C4-2B (cell line): ENCODE data around the gene EIF5A.
A peak's percentile ranks its signal among the peaks of the same experiment; 100 is the strongest.

Experiments
- H3K27ac ChIP-seq: fragments of 450-650 bp; 2 replicates; pipeline ENCODE4 v1.5.1; 2017
- ZFX ChIP-seq: fragments of 450-650 bp; IDR thresholded peaks from 2 replicates; pipeline ENCODE4 v1.6.1; 2017
- TF ChIP-seq, protein P1 (sequence below): fragments of 450-650 bp; conservative IDR thresholded peaks from 2 replicates; pipeline ENCODE4 v1.5.1; 2017; ENCODE audit warnings: mild to moderate bottlenecking

EIF5A gene

DNA sequence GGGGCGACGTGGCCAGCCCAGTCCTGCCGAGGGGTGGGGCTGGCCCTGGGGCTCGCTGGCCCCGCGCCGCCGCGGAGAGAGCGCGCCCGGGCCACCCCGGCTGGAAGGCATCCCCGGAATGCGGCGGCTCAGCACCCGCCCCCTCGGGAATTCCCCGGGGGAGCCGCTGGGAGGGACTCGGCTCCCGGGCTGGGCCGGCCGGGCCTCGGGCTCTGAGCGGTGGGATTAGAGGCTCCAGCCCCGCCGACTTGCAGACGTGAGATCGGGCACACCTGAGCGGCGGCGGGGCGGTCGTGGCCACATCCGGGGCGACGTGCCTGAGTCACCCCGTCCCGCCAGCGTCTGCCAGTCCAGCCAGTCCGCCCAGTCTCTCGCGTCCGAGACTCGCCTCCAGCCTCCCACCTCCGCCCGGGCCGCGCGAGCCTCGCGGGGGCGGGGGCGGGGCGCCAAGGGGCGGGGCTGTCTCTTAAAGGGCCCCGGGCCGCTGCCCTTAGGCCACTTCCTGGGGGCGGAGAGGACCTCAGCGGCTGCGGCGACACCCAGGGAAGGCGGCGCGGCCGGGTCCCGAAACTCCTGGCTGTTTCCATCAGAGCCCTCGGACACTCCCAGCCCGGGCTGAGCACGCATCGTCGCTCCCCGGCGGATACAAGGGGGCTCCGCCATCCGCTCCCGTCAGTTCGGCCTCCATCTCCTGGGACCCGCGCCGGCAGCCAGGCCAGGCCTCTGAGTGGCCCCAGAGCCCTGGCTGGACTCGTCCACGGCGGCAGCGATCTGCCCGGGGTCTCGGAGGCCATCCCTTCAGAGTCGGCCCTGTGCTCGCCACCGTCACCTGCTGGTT lies 44.5 kb downstream of the EIF5A start, which contains the start of gene KCTD11:
Gene KCTD11 (plus strand): TSS at position 498 of the 838 bp plus-strand sequence.
- H3K27ac ChIP-seq = peak within 1 kb of the TSS; percentile 87
- TF ChIP-seq ZFX = 0 out of 2 replicates have a peak, but pooled peaks have one; percentile 11
- TF ChIP-seq, protein P1, sequence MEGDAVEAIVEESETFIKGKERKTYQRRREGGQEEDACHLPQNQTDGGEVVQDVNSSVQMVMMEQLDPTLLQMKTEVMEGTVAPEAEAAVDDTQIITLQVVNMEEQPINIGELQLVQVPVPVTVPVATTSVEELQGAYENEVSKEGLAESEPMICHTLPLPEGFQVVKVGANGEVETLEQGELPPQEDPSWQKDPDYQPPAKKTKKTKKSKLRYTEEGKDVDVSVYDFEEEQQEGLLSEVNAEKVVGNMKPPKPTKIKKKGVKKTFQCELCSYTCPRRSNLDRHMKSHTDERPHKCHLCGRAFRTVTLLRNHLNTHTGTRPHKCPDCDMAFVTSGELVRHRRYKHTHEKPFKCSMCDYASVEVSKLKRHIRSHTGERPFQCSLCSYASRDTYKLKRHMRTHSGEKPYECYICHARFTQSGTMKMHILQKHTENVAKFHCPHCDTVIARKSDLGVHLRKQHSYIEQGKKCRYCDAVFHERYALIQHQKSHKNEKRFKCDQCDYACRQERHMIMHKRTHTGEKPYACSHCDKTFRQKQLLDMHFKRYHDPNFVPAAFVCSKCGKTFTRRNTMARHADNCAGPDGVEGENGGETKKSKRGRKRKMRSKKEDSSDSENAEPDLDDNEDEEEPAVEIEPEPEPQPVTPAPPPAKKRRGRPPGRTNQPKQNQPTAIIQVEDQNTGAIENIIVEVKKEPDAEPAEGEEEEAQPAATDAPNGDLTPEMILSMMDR = no peak; the same call in 1 of the 2 replicates

- H3K27ac ChIP-seq = peak overlapping the region; percentile 87
- TF ChIP-seq, protein P1 = peak; percentile 34; the same call in 1 of the 2 replicates
- TF ChIP-seq ZFX = no peak
Measured at GRCh38 chr17:7352503-7352889, 45.1 kb downstream of the EIF5A start.

GRCh38 chr17:7352910-7353635 lies 45.6 kb downstream of the EIF5A start:
- TF ChIP-seq ZFX = no peak
- TF ChIP-seq, protein P1 = no peak
- peak overlapping the region; percentile 87; the same call in 1 of the 2 replicates for H3K27ac ChIP-seq

GRCh38 chr17:7354262-7354843 lies 46.9 kb downstream of the EIF5A start:
- no peak overlapping the region for H3K27ac ChIP-seq
- no peak for TF ChIP-seq ZFX
- TF ChIP-seq, protein P1 = no peak

GRCh38 chr17:7355053-7355452 lies 47.6 kb downstream of the EIF5A start, which contains the start of gene TMEM95:
Gene TMEM95, plus strand, starts transcription at chr17:7355156. Its CDS starts 49 bp downstream, at chr17:7355205.
- no peak within 1 kb of the TSS for H3K27ac ChIP-seq
- no peak for TF ChIP-seq ZFX
- TF ChIP-seq, protein P1 = no peak

DNA sequence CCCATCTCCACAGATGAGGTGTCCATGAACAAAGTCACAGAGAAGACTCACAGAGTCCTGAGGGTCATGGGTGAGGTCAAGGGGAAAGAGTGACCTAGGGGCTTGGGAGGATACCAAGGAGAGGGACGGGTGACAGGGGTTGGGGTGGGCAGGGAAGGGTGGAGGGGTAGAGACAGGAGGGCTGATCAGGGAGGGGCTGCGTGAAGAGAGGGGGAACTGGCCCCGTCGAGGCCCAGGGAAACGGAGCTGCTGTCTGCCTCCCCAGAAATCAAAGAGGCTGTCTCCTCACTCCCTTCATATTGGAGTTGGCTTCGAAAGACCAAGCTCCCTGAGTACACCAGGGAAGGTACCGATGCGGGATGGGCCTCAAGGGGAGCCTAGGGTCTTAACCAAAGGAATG lies 48.1 kb downstream of the EIF5A start:
- H3K27ac ChIP-seq = no peak overlapping the region
- TF ChIP-seq, protein P1 = no peak
- TF ChIP-seq ZFX = no peak
